H1 (cell line): Measurements from ENCODE around the gene CEBPG. TPM values are rescaled to one million over a fixed set of nuclear protein-coding genes. Genes with fewer than 3 reads are reported as not detected.

Experiments
- CTCF ChIA-PET: fragments of 300-600 bp; sonication (Branson Sonifier 250); formaldehyde crosslinking; loops from one replicate; lab custom pipeline; 2021; ENCODE audit not compliant: partially characterized antibody; lab: Charles Lee
- POLR2A ChIA-PET: fragments of 300-600 bp; sonication (Branson Sonifier 250); formaldehyde crosslinking; loops from one replicate; lab custom pipeline; 2021; ENCODE audit warnings: inconsistent platforms; ENCODE audit not compliant: partially characterized antibody; lab: Charles Lee
- DNase-seq, 2 experiments: peaks; one replicate each; pipeline versions ENCODE4 v3.0.0 to v3.0.0-alpha.2; 2010 to 2022; ENCODE audit warnings: low spot score in 2 of 2, low read depth in 1 of 2, mixed read lengths in 1 of 2
- FAIRE-seq: peaks from 2 replicates; lab custom pipeline; 2011; peaks lifted over from hg19 to GRCh38; lab: Jason Lieb, UNC
- H2AFZ ChIP-seq: 2 replicates; pipeline ENCODE4 v1.8.1; 2012; ENCODE audit warnings: low read length, inconsistent platforms
- H2AK5ac ChIP-seq: 2 replicates; pipeline ENCODE4 v1.6.1; 2013; ENCODE audit warnings: low read depth, low read length
- H2BK120ac ChIP-seq: replicated peaks from 2 replicates; pipeline ENCODE3; 2013; ENCODE audit warnings: low read depth, low read length, inconsistent platforms
- H2BK12ac ChIP-seq: 2 replicates; pipeline ENCODE4 v1.6.1; 2013; ENCODE audit warnings: low read depth, low read length
- H2BK15ac ChIP-seq: 2 replicates; pipeline ENCODE4 v1.6.1; 2013; ENCODE audit warnings: low read length
- H2BK20ac ChIP-seq: 2 replicates; pipeline ENCODE4 v1.6.1; 2013; ENCODE audit warnings: low read length
- H2BK5ac ChIP-seq: 2 replicates; pipeline ENCODE4 v1.6.1; 2013; ENCODE audit warnings: low read depth, low read length
- H3K14ac ChIP-seq: 2 replicates; pipeline ENCODE4 v1.6.1; 2013; ENCODE audit warnings: inconsistent platforms; ENCODE audit not compliant: insufficient read length
- H3K18ac ChIP-seq: 2 replicates; pipeline ENCODE4 v1.6.1; 2013; ENCODE audit warnings: low read length; ENCODE audit errors: extremely low read depth
- H3K23ac ChIP-seq: 2 replicates; pipeline ENCODE4 v1.6.1; 2013; ENCODE audit warnings: inconsistent platforms; ENCODE audit not compliant: insufficient read length
- H3K23me2 ChIP-seq: 2 replicates; pipeline ENCODE4 v1.6.1; 2013; ENCODE audit warnings: low read depth, low read length
- H3K27ac ChIP-seq: 2 replicates; pipeline ENCODE4 v1.6.1; 2011; ENCODE audit warnings: low read depth, low read length, inconsistent platforms
- H3K27me3 ChIP-seq, 4 experiments: replicated peaks in 1 of 4; 1 replicate in 1 of 4; 2 replicates in 3 of 4; pipeline versions ENCODE4 v1.6.1 to v1.8.1; 2011 to 2013; ENCODE audit warnings: low read length in 3 of 4, mild to moderate bottlenecking in 3 of 4, inconsistent platforms in 2 of 4, mixed read lengths in 2 of 4, moderate library complexity in 1 of 4; ENCODE audit not compliant: control insufficient read depth in 3 of 4, insufficient read depth in 3 of 4; ENCODE audit errors: extremely low read depth in 1 of 4
- H3K36me3 ChIP-seq, 4 experiments: 2 replicates each; pipeline versions ENCODE4 v1.6.1 to v1.8.1; 2011 to 2013; ENCODE audit warnings: mild to moderate bottlenecking in 4 of 4, low read length in 3 of 4, moderate library complexity in 2 of 4, control low read depth in 1 of 4, inconsistent platforms in 1 of 4; ENCODE audit not compliant: insufficient read depth in 4 of 4, control insufficient read depth in 2 of 4
- H3K4ac ChIP-seq: replicated peaks from 2 replicates; pipeline ENCODE3; 2013; ENCODE audit warnings: low read length, low read depth, mixed read lengths, inconsistent platforms; ENCODE audit not compliant: insufficient read length
- H3K4me1 ChIP-seq, 4 experiments: replicated peaks in 1 of 4; 1 replicate in 1 of 4; 2 replicates in 3 of 4; pipeline versions ENCODE4 v1.6.1 to v1.8.1; 2011 to 2013; ENCODE audit warnings: low read length in 3 of 4, inconsistent platforms in 2 of 4, mixed read lengths in 1 of 4; ENCODE audit not compliant: insufficient read depth in 4 of 4, control insufficient read depth in 3 of 4
- H3K4me2 ChIP-seq, 2 experiments: 2 replicates each; pipeline versions ENCODE4 v1.6.1 to v1.8.1; 2011 to 2013; ENCODE audit warnings: low read depth in 2 of 2, low read length in 2 of 2, control low read depth in 1 of 2, inconsistent platforms in 1 of 2, mild to moderate bottlenecking in 1 of 2; ENCODE audit not compliant: insufficient read depth in 1 of 2
- H3K4me3 ChIP-seq, 4 experiments: fragments of 200-600, 300-600 bp in 1 of 4; sonication (generic), shearing (Covaris generic), sonication (Bioruptor Twin) in 1 of 4; 2 replicates each; pipeline versions ENCODE4 v1.5.1 to v1.8.1; 2011 to 2016; ENCODE audit warnings: low read length in 4 of 4, low read depth in 3 of 4, control low read depth in 2 of 4, inconsistent platforms in 2 of 4, mild to moderate bottlenecking in 2 of 4, mixed read lengths in 1 of 4, moderate library complexity in 1 of 4; ENCODE audit not compliant: insufficient read depth in 2 of 4; ENCODE audit errors: extremely low read depth in 1 of 4
- H3K56ac ChIP-seq: replicated peaks from 2 replicates; pipeline ENCODE3; 2013; ENCODE audit warnings: low read depth, mild to moderate bottlenecking, mixed read lengths, low read length, inconsistent platforms; ENCODE audit not compliant: insufficient read length
- H3K79me1 ChIP-seq: 2 replicates; pipeline ENCODE4 v1.6.1; 2013; ENCODE audit warnings: low read depth, low read length, control low read depth
- H3K79me2 ChIP-seq, 2 experiments: 2 replicates each; pipeline versions ENCODE4 v1.6.1 to v1.8.1; 2012 to 2013; ENCODE audit warnings: low read length in 2 of 2, mild to moderate bottlenecking in 2 of 2, inconsistent platforms in 1 of 2; ENCODE audit not compliant: insufficient read depth in 2 of 2, control insufficient read depth in 1 of 2
- H3K9ac ChIP-seq, 4 experiments: replicated peaks in 1 of 4; 1 replicate in 1 of 4; 2 replicates in 3 of 4; pipeline versions ENCODE4 v1.6.1 to v1.8.1; 2011 to 2013; ENCODE audit warnings: low read depth in 3 of 4, low read length in 3 of 4, control low read depth in 2 of 4, mild to moderate bottlenecking in 2 of 4, moderate library complexity in 2 of 4, inconsistent platforms in 1 of 4; ENCODE audit errors: extremely low read depth in 1 of 4
- H3K9me3 ChIP-seq, 2 experiments: 2 replicates each; pipeline versions ENCODE4 v1.6.1 to v1.8.1; 2012 to 2013; ENCODE audit warnings: mild to moderate bottlenecking in 2 of 2, moderate library complexity in 2 of 2, control low read depth in 1 of 2, inconsistent platforms in 1 of 2, low read depth in 1 of 2, low read length in 1 of 2, mixed read lengths in 1 of 2; ENCODE audit not compliant: insufficient read depth in 2 of 2
- H4K20me1 ChIP-seq, 2 experiments: replicated peaks in 1 of 2; 2 replicates each; pipeline versions ENCODE3 to v1.8.1; 2011 to 2013; ENCODE audit warnings: inconsistent platforms in 2 of 2, low read length in 2 of 2, mild to moderate bottlenecking in 1 of 2; ENCODE audit not compliant: insufficient read depth in 2 of 2, control insufficient read depth in 1 of 2
- H4K5ac ChIP-seq: 2 replicates; pipeline ENCODE4 v1.6.1; 2013; ENCODE audit warnings: low read length, low read depth, mixed read lengths, inconsistent platforms; ENCODE audit not compliant: insufficient read length
- H4K8ac ChIP-seq: 2 replicates; pipeline ENCODE4 v1.8.0; 2013; ENCODE audit warnings: mild to moderate bottlenecking, moderate library complexity, low read length, inconsistent platforms; ENCODE audit not compliant: insufficient read depth; ENCODE audit errors: extremely low read depth
- H4K91ac ChIP-seq: replicated peaks from 2 replicates; pipeline ENCODE3; 2013; ENCODE audit warnings: low read length, mixed read lengths, inconsistent platforms; ENCODE audit not compliant: insufficient read length
- ASH2L ChIP-seq: fragments of 200-600, 300-600 bp; sonication (generic); IDR thresholded peaks from one replicate; pipeline ENCODE4 v1.7.1; 2017; ENCODE audit warnings: low read length
- BRCA1 ChIP-seq: IDR thresholded peaks from 2 replicates; pipeline ENCODE4 v1.6.1; 2012; ENCODE audit warnings: low read depth, low read length, improper control_type of control experiment
- CTBP2 ChIP-seq: IDR thresholded peaks from 2 replicates; pipeline ENCODE4 v1.7.0; 2011; ENCODE audit warnings: borderline replicate concordance, mild to moderate bottlenecking, moderate library complexity, mixed read lengths, low read length; ENCODE audit not compliant: insufficient read depth, insufficient read length
- GABPA ChIP-seq: IDR thresholded peaks from 2 replicates; pipeline ENCODE4 v1.6.1; 2011; ENCODE audit warnings: mild to moderate bottlenecking, low read length, moderate library complexity, borderline replicate concordance; ENCODE audit not compliant: insufficient read depth
- RAD21 ChIP-seq, 2 experiments: IDR thresholded peaks in 1 of 2; conservative IDR thresholded peaks in 1 of 2; 2 replicates each; pipeline ENCODE4 v1.6.1; 2011; ENCODE audit warnings: low read depth in 2 of 2, low read length in 2 of 2, improper control_type of control experiment in 1 of 2, inconsistent platforms in 1 of 2, mild to moderate bottlenecking in 1 of 2, moderate library complexity in 1 of 2
- SIRT6 ChIP-seq: IDR thresholded peaks from one replicate; pipeline ENCODE4 v1.7.1; 2012; ENCODE audit warnings: low read length, inconsistent platforms
- SUZ12 ChIP-seq: fragments of 200-600 bp; sonication (generic); IDR thresholded peaks from 2 replicates; pipeline ENCODE4 v1.6.1; 2012; ENCODE audit warnings: mild to moderate bottlenecking, inconsistent platforms, low read length, moderate library complexity, mixed read lengths
- WGBS, 2 experiments: shearing (Covaris generic) in 1 of 2; methylation state at CpG; one replicate each; pipeline versions ENCODE4 v1.1.6 to v1.1.7; 2013 to 2015; ENCODE audit warnings: low lambda C conversion rate in 2 of 2, mixed read lengths in 2 of 2, inconsistent platforms in 1 of 2, low coverage in 1 of 2, missing lambda C conversion rate in 1 of 2; ENCODE audit not compliant: insufficient replicate concordance in 2 of 2, insufficient coverage in 1 of 2, insufficient read length in 1 of 2; ENCODE audit errors: extremely low coverage in 1 of 2, missing lambda C conversion rate in 1 of 2; 5-methylcytosine and 5-hydroxymethylcytosine counted together
- polyA plus RNA-seq, 7 experiments: library from polyadenylated mRNA; depleted of rRNA in 3 of 7; stranded (reverse) in 5 of 7; unstranded in 2 of 7; fragments of >200 nt in 5 of 7; fragments of 200-250 nt in 2 of 7; gene quantifications; 1 replicate in 5 of 7; 2 replicates in 1 of 7; 4 replicates in 1 of 7; pipeline versions ENCODE4 v1.2.1 to v1.2.3, GENCODE V29; 2011 to 2013; ENCODE audit warnings: missing spikeins in 2 of 7, mixed read lengths in 2 of 7
- total RNA-seq: library from RNA; stranded (reverse); fragmentation: NEBNext Ultra II Directional; extraction: Animal tissue kit (Norgen Biotek cat#: 25700); gene quantifications from 2 replicates; pipeline ENCODE4 v1.2.1, GENCODE V29; 2021

The CEBPG gene
- total and polyA plus RNA-seq, 2 of the 8 experiments (the other 6 are each of a cell fraction or from before 2014, with no cell fraction given), result 12.3 to 35.4 TPM

DNA sequence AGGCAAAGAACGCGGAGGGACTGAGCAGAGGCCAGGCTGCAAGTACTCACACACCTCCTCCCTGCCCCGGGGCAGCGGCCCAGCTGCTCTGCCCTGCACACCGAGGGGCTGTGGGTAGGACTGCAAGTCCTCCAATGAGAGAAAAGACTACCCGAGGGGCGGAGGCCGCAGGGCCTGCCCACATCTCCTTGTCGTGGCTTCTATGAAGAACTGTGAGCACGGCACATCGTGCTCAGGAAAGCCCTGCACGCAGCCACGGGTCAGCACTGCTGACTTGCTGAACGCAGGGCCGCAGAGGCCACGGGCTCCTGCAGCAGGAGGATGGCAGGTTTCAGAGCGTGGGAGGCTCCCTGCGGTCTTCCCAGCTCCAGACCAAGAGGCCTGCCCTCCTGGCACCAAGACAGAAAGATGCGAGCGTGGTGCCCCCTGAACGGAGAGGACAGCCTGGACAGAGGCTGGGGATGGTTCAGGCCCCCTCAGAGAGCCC lies 37.4 kb downstream of the CEBPG start:
- no peak overlapping the region for H2BK15ac ChIP-seq
- H3K14ac ChIP-seq, result no peak overlapping the region
- no peak overlapping the region for H2BK20ac ChIP-seq
- H4K5ac ChIP-seq, result no peak overlapping the region
- 89% methylated on average over 21 of the region's 21 CpGs; no CpG with 5 or more reads in 1 of the 2 experiments for WGBS, 2 experiments
- H2BK5ac ChIP-seq, result no peak overlapping the region
- no peak overlapping the region for H2AK5ac ChIP-seq
- H3K4me1 ChIP-seq, result peaks cover 0 to 6% (median 5%) of the 10 kb centered on the region in 4 experiments; a peak in 5 of 7 replicates
- no peak overlapping the region for H3K4me3 ChIP-seq
- H3K56ac ChIP-seq, result no peak overlapping the region
- H3K23me2 ChIP-seq, result no peaks in the 10 kb centered on the region
- H2BK12ac ChIP-seq, result no peak overlapping the region
- H4K8ac ChIP-seq, result no peak overlapping the region; the same call in 1 of the 2 replicates
- H4K91ac ChIP-seq, result no peak overlapping the region
- H3K9ac ChIP-seq, result no peak overlapping the region
- no peaks in the 10 kb centered on the region for H3K9me3 ChIP-seq
- H3K79me1 ChIP-seq, result 0 out of 2 replicates have a peak, but pooled peaks cover 3% of the 10 kb centered on the region
- no peak overlapping the region for H3K4ac ChIP-seq
- no peak overlapping the region for H3K4me2 ChIP-seq
- no peak overlapping the region for H2BK120ac ChIP-seq
- FAIRE-seq (no peak), DNase-seq (no peak)
- no peaks in the 10 kb centered on the region for H3K36me3 ChIP-seq
- ChIA-PET POLR2A (interaction anchor here (0.6 to 1.6 kb wide), 3 partner anchors 9 to 184 kb away, joined by 3 read pairs; partner anchors contain the start of gene CEBPA), CTCF (interaction anchor here (1.1 to 24.5 kb wide), 4 partner anchors 13 to 219 kb away, joined by 3 to 426 read pairs (median 43); no protein-coding TSS in a partner anchor)
- no peaks in the 10 kb centered on the region; a peak in 1 of 7 replicates for H3K27me3 ChIP-seq
- no peak overlapping the region for H3K27ac ChIP-seq
- peaks cover 0 to 15% of the 10 kb centered on the region in 2 experiments for H4K20me1 ChIP-seq
- TF ChIP-seq GABPA (no peak), SUZ12 (no peak), RAD21 (IDR thresholded peaks at IDR 0.05 in 1 of 2, conservative IDR thresholded peaks at IDR 0.05 in 1 of 2; ENCODE audit: low read depth in 2 of 2, low read length in 2 of 2) (no peak), BRCA1 (no peak), SIRT6 (no peak), ASH2L (no peak), CTBP2 (no peak)
- H3K79me2 ChIP-seq, result no peaks in the 10 kb centered on the region
- no peak overlapping the region for H2AFZ ChIP-seq
- H3K18ac ChIP-seq, result no peak overlapping the region
- no peak overlapping the region for H3K23ac ChIP-seq
